HepG2 (cell line): ENCODE results near the gene SLC11A1. TPM values are rescaled to one million over a fixed set of nuclear protein-coding genes. Genes with fewer than 3 reads are reported as not detected.

ENCODE experiments used
- FOSL1 ChIP-seq: sonication (generic); formaldehyde crosslinking; IDR thresholded peaks from 2 replicates; pipeline ENCODE4 v1.9.0; 2021; ENCODE audit warnings: missing genetic modification reagents, borderline replicate concordance
- HMG20A ChIP-seq: IDR thresholded peaks from 2 replicates; pipeline ENCODE4 v1.6.1; 2016; ENCODE audit warnings: borderline replicate concordance
- HMGA1 ChIP-seq: sonication (generic); formaldehyde crosslinking; conservative IDR thresholded peaks from 2 replicates; pipeline ENCODE4 v1.4.0; 2020; ENCODE audit warnings: missing genetic modification reagents
- HNRNPUL1 ChIP-seq: fragments of 200-400 bp; formaldehyde crosslinking; IDR thresholded peaks from 2 replicates; pipeline ENCODE4 v1.6.1; 2017; ENCODE audit warnings: low read depth, mild to moderate bottlenecking, low read length, moderate library complexity
- MEF2D ChIP-seq: sonication (generic); formaldehyde crosslinking; IDR thresholded peaks from 2 replicates; pipeline ENCODE4 v1.5.1; 2020; ENCODE audit warnings: mild to moderate bottlenecking, missing genetic modification reagents
- NFIC ChIP-seq: IDR thresholded peaks from 2 replicates; pipeline ENCODE4 v1.6.1; 2012; ENCODE audit warnings: mild to moderate bottlenecking, low read length, inconsistent platforms
- NR2F2 ChIP-seq: IDR thresholded peaks from 2 replicates; pipeline ENCODE4 v1.6.1; 2012; ENCODE audit warnings: low read depth, inconsistent platforms, borderline replicate concordance
- SMYD3 ChIP-seq: sonication (generic); formaldehyde crosslinking; IDR thresholded peaks from 2 replicates; pipeline ENCODE4 v1.8.1; 2023; ENCODE audit warnings: mild to moderate bottlenecking, missing genetic modification reagents
- SRSF1 ChIP-seq: fragments of 200-400 bp; formaldehyde crosslinking; optimal IDR thresholded peaks from 2 replicates; pipeline ENCODE3; 2017; ENCODE audit warnings: mild to moderate bottlenecking, low read depth, low read length, moderate library complexity
- XRCC5 ChIP-seq: fragments of 200-400 bp; formaldehyde crosslinking; optimal IDR thresholded peaks from 2 replicates; pipeline ENCODE3; 2017; ENCODE audit warnings: mild to moderate bottlenecking, low read length
- ZNF549 ChIP-seq: sonication (generic); formaldehyde crosslinking; IDR thresholded peaks from 2 replicates; pipeline ENCODE4 v1.5.0; 2020; ENCODE audit warnings: missing genetic modification reagents
- polyA plus RNA-seq, 8 experiments: library from polyadenylated mRNA; depleted of rRNA in 3 of 8; stranded (reverse) in 7 of 8; unstranded in 1 of 8; fragments of >200 nt; fragmentation: Illumina TruSeq in 4 of 8; extraction: Trizol in 4 of 8; gene quantifications; 2 replicates each; pipeline versions ENCODE4 v1.2.1 to v1.2.3, GENCODE V29; 2011 to 2016; ENCODE audit warnings: low read depth in 4 of 8, missing spikeins in 1 of 8, mixed read lengths in 1 of 8; ENCODE audit not compliant: insufficient read depth in 1 of 8
- total RNA-seq, 5 experiments: library from RNA; depleted of rRNA; stranded (reverse); fragments of >200 nt; fragmentation: Illumina TruSeq; extraction: Trizol; gene quantifications; 2 replicates each; pipeline ENCODE4 v1.2.3, GENCODE V29; 2016; ENCODE audit warnings: low read depth in 1 of 5
- TF ChIP-seq, protein P1 (sequence below): sonication (generic); formaldehyde crosslinking; IDR thresholded peaks from 2 replicates; pipeline ENCODE4 v1.5.1; 2020; ENCODE audit warnings: mild to moderate bottlenecking, missing genetic modification reagents, moderate library complexity
- TF ChIP-seq, protein P2 (sequence below): IDR thresholded peaks from 2 replicates; pipeline ENCODE4 v1.6.1; 2016; ENCODE audit warnings: mild to moderate bottlenecking
- TF ChIP-seq, protein P3 (sequence below): sonication (generic); formaldehyde crosslinking; IDR thresholded peaks from 2 replicates; pipeline ENCODE4 v1.5.0; 2020; ENCODE audit warnings: mild to moderate bottlenecking, missing genetic modification reagents
- TF ChIP-seq, protein P4 (sequence below): IDR thresholded peaks from 2 replicates; pipeline ENCODE4 v1.6.1; 2016; ENCODE audit warnings: mild to moderate bottlenecking, missing biosample characterization, missing genetic modification reagents
- TF ChIP-seq, protein P5 (sequence below): sonication (generic); formaldehyde crosslinking; IDR thresholded peaks from 2 replicates; pipeline ENCODE4 v1.4.0; 2020; ENCODE audit warnings: missing genetic modification reagents

The SLC11A1 gene
- total and polyA plus RNA-seq, 2 of the 13 experiments (the other 11 are each of a cell fraction or from before 2014, with no cell fraction given): 0.33 to 2.3 TPM

DNA sequence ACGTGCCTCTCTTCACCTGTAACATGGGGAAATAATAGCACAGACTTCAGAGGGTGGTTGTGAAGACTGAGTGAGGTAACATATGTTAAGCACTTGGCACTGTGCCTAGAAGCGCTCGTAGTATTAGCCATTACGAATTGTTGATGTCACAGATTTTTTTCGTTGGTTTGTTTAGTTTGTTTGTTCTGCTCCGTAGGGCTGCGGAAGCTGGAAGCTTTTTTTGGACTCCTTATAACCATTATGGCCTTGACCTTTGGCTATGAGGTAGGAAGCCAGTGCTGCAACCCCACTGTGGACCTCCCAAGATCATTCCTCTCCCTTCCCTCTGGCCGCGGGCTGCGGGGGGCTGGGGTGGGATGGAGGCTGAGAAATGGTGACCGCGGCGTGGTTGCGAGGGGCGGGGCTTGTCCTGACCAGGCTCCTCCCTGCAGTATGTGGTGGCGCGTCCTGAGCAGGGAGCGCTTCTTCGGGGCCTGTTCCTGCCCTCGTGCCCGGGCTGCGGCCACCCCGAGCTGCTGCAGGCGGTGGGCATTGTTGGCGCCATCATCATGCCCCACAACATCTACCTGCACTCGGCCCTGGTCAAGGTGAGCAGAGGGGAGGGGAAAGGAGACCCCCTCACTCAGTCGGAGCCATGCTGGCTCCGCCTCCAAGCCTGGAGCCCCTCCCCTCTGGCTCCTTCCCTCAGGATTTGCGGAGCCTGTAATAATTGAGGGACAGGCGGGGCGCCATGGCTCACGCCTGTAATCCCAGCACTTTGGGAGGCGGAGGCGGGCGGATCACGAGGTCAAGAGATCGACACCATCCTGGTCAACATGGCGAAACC lies 5.5 kb downstream of the SLC11A1 start (continued):
- TF ChIP-seq, protein P1, sequence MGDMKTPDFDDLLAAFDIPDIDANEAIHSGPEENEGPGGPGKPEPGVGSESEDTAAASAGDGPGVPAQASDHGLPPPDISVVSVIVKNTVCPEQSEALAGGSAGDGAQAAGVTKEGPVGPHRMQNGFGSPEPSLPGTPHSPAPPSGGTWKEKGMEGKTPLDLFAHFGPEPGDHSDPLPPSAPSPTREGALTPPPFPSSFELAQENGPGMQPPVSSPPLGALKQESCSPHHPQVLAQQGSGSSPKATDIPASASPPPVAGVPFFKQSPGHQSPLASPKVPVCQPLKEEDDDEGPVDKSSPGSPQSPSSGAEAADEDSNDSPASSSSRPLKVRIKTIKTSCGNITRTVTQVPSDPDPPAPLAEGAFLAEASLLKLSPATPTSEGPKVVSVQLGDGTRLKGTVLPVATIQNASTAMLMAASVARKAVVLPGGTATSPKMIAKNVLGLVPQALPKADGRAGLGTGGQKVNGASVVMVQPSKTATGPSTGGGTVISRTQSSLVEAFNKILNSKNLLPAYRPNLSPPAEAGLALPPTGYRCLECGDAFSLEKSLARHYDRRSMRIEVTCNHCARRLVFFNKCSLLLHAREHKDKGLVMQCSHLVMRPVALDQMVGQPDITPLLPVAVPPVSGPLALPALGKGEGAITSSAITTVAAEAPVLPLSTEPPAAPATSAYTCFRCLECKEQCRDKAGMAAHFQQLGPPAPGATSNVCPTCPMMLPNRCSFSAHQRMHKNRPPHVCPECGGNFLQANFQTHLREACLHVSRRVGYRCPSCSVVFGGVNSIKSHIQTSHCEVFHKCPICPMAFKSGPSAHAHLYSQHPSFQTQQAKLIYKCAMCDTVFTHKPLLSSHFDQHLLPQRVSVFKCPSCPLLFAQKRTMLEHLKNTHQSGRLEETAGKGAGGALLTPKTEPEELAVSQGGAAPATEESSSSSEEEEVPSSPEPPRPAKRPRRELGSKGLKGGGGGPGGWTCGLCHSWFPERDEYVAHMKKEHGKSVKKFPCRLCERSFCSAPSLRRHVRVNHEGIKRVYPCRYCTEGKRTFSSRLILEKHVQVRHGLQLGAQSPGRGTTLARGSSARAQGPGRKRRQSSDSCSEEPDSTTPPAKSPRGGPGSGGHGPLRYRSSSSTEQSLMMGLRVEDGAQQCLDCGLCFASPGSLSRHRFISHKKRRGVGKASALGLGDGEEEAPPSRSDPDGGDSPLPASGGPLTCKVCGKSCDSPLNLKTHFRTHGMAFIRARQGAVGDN (CRISPR knock-in tag): peak; percentile 60
- TF ChIP-seq, protein P2, sequence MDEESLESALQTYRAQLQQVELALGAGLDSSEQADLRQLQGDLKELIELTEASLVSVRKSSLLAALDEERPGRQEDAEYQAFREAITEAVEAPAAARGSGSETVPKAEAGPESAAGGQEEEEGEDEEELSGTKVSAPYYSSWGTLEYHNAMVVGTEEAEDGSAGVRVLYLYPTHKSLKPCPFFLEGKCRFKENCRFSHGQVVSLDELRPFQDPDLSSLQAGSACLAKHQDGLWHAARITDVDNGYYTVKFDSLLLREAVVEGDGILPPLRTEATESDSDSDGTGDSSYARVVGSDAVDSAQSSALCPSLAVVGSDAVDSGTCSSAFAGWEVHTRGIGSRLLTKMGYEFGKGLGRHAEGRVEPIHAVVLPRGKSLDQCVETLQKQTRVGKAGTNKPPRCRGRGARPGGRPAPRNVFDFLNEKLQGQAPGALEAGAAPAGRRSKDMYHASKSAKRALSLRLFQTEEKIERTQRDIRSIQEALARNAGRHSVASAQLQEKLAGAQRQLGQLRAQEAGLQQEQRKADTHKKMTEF: no peak
- TF ChIP-seq, protein P3, sequence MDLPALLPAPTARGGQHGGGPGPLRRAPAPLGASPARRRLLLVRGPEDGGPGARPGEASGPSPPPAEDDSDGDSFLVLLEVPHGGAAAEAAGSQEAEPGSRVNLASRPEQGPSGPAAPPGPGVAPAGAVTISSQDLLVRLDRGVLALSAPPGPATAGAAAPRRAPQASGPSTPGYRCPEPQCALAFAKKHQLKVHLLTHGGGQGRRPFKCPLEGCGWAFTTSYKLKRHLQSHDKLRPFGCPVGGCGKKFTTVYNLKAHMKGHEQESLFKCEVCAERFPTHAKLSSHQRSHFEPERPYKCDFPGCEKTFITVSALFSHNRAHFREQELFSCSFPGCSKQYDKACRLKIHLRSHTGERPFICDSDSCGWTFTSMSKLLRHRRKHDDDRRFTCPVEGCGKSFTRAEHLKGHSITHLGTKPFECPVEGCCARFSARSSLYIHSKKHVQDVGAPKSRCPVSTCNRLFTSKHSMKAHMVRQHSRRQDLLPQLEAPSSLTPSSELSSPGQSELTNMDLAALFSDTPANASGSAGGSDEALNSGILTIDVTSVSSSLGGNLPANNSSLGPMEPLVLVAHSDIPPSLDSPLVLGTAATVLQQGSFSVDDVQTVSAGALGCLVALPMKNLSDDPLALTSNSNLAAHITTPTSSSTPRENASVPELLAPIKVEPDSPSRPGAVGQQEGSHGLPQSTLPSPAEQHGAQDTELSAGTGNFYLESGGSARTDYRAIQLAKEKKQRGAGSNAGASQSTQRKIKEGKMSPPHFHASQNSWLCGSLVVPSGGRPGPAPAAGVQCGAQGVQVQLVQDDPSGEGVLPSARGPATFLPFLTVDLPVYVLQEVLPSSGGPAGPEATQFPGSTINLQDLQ (CRISPR knock-in tag): no peak
- TF ChIP-seq HMG20A (CRISPR knock-in tag) (peak; percentile 35; the same call in 1 of the 2 replicates), XRCC5 (no peak), SRSF1 (no peak), MEF2D (CRISPR knock-in tag) (peak; percentile 96), HMGA1 (CRISPR knock-in tag) (no peak), SMYD3 (CRISPR knock-in tag) (no peak), NFIC (peak; percentile 91), FOSL1 (CRISPR knock-in tag) (no peak), HNRNPUL1 (no peak), ZNF549 (no peak), NR2F2 (peak; percentile 56)
- TF ChIP-seq, protein P4, sequence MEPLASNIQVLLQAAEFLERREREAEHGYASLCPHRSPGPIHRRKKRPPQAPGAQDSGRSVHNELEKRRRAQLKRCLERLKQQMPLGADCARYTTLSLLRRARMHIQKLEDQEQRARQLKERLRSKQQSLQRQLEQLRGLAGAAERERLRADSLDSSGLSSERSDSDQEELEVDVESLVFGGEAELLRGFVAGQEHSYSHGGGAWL (CRISPR knock-in tag): no peak
- TF ChIP-seq, protein P5, sequence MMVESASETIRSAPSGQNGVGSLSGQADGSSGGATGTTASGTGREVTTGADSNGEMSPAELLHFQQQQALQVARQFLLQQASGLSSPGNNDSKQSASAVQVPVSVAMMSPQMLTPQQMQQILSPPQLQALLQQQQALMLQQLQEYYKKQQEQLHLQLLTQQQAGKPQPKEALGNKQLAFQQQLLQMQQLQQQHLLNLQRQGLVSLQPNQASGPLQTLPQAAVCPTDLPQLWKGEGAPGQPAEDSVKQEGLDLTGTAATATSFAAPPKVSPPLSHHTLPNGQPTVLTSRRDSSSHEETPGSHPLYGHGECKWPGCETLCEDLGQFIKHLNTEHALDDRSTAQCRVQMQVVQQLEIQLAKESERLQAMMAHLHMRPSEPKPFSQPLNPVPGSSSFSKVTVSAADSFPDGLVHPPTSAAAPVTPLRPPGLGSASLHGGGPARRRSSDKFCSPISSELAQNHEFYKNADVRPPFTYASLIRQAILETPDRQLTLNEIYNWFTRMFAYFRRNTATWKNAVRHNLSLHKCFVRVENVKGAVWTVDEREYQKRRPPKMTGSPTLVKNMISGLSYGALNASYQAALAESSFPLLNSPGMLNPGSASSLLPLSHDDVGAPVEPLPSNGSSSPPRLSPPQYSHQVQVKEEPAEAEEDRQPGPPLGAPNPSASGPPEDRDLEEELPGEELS (CRISPR knock-in tag): 0 out of 2 replicates have a peak, but pooled peaks have one; percentile 19
